ENCODE data around the gene JUNB. TPM values are rescaled to one million over a fixed set of nuclear protein-coding genes. Genes with fewer than 3 reads are reported as not detected.
A peak's percentile ranks its signal among the peaks of the same experiment; 100 is the strongest.

The JUNB gene
- total and polyA plus RNA-seq, 2 experiments from 2014 or later = 95.1 to 195 TPM

DNA sequence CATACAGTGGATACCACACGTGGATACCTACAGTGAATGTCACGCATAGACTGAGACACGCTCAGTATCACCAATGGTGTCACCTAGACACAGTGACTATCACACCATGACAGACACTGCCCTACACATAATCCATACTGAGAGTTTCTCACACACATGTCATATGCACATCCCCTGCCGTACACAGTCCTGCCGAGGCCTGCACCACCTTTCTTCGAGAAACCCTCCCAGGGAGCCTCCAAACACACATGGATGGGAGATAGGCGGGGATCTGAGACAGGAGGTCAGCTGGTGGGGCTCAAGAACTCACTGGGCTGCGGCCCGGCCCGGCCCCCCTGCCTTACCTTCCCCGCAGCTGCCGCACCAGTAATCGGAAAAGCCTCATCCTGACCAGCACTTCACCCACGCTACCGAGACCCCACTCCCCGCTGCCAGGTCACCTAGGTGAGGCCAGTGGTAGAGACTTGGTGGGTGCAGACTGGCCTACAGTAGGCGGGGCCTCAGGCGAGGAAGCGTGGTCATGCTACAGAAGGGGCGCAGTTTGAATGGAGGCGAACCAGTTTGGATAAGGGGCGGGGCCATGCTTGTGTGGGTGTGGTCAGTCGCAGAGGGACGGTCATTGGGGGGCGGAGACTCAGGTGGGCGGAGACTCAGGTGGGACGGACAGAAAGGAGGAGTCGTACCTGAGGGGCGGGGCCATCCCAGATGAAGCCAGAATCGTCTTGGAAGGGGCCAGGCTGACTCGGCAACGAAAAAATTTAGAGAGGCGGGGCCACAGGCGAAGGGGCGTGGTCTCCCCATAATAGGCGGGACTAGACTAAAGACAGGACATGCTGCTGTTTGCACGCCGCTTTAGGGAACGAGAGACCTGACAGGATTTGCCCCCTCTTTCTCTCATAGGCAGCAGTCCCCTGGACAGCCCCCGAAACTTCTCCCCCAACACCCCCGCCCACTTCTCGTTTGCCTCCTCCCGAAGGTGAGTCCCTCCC lies 49.1 kb downstream of the JUNB start:
- H3K4me1 ChIP-seq (ENCODE audit: insufficient read depth) = no peaks in the 10 kb centered on the region; the same call in 1 of the 2 replicates
- peak overlapping the region; percentile 55 for H3K4me3 ChIP-seq
- peak overlapping the region; percentile 75 for H2AFZ ChIP-seq
- H3F3A ChIP-seq (ENCODE audit: insufficient read depth) = 0 out of 2 replicates have a peak, but pooled peaks cover 15% of the 10 kb centered on the region
- no peak for TF ChIP-seq EZH2phosphoT487 (IDR thresholded peaks at IDR 0.05; ENCODE audit: insufficient read depth, low read depth)
- no peak for TF ChIP-seq EZH2 (IDR thresholded peaks at IDR 0.05; ENCODE audit: insufficient read depth, poor library complexity, severe bottlenecking)
- DNase-seq = peak; percentile 86
- no peaks in the 10 kb centered on the region for H3K9me2 ChIP-seq (ENCODE audit: insufficient read depth)
- WGBS, 2 experiments (ENCODE audit: low coverage in 1 of 2, low lambda C conversion rate in 2 of 2, missing lambda C conversion rate in 2 of 2) = 18 to 20% methylated on average over 38 to 43 of the region's 43 CpGs
- H3K36me3 ChIP-seq (ENCODE audit: low read depth) = no peaks in the 10 kb centered on the region
- H3K9me3 ChIP-seq (ENCODE audit: low read depth) = no peaks in the 10 kb centered on the region
- no peaks in the 10 kb centered on the region for H4K20me1 ChIP-seq (ENCODE audit: insufficient read depth)
- H3K27me3 ChIP-seq (replicated peaks; ENCODE audit: insufficient read depth) = peaks cover 51% of the 10 kb centered on the region
- in situ Hi-C loops (cut with MboI) = no loop called here
- H3K4me2 ChIP-seq (ENCODE audit: unreplicated experiment) = peak overlapping the region; percentile 62
- H3K27ac ChIP-seq = no peak overlapping the region
- H3K9ac ChIP-seq = no peak overlapping the region
- no peaks in the 10 kb centered on the region for H3K79me2 ChIP-seq (ENCODE audit: insufficient read depth)

DNA sequence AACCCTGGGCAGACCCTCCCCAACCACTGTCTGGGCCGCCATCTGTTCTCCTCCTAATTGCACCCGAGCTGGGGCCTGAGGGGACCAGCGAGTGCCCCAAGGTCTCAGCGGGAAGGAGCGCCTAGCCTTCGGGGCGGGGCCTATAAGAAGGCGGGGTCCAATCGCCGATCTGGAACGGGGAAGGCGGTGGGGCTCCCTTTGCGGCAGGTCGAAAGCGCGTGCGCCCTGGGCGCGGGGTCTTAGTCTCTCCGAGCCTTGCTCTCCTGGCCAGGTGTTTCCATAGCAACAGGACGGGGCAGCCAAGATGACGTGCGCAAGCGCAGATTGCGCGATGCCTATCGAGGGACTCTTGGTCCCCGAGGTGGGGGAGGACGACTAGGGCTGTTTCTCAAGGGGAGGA lies 49.8 kb downstream of the JUNB start:
- TF ChIP-seq EZH2 (IDR thresholded peaks at IDR 0.05; ENCODE audit: insufficient read depth, poor library complexity, severe bottlenecking) = no peak
- TF ChIP-seq EZH2phosphoT487 (IDR thresholded peaks at IDR 0.05; ENCODE audit: insufficient read depth, low read depth) = no peak
- peak overlapping the region; percentile 55 for H3K4me3 ChIP-seq
- no peak overlapping the region for H3K27ac ChIP-seq
- no peaks in the 10 kb centered on the region for H3K9me2 ChIP-seq (ENCODE audit: insufficient read depth)
- peak overlapping the region; percentile 62 for H3K4me2 ChIP-seq (ENCODE audit: unreplicated experiment)
- H3K27me3 ChIP-seq (replicated peaks; ENCODE audit: insufficient read depth) = peaks cover 44% of the 10 kb centered on the region
- H3F3A ChIP-seq (ENCODE audit: insufficient read depth) = 0 out of 2 replicates have a peak, but pooled peaks cover 12% of the 10 kb centered on the region
- peak; percentile 45 for DNase-seq
- in situ Hi-C loops (cut with MboI) = no loop called here
- WGBS, 2 experiments (ENCODE audit: low coverage in 1 of 2, low lambda C conversion rate in 2 of 2, missing lambda C conversion rate in 2 of 2) = 9 to 11% methylated on average over 29 of the region's 29 CpGs
- no peaks in the 10 kb centered on the region for H3K36me3 ChIP-seq (ENCODE audit: low read depth)
- H2AFZ ChIP-seq = peak overlapping the region; percentile 75
- H3K9me3 ChIP-seq (ENCODE audit: low read depth) = no peaks in the 10 kb centered on the region
- no peak overlapping the region for H3K9ac ChIP-seq
- no peaks in the 10 kb centered on the region for H4K20me1 ChIP-seq (ENCODE audit: insufficient read depth)
- H3K4me1 ChIP-seq (ENCODE audit: insufficient read depth) = no peaks in the 10 kb centered on the region; the same call in 1 of the 2 replicates
- H3K79me2 ChIP-seq (ENCODE audit: insufficient read depth) = no peaks in the 10 kb centered on the region

DNA sequence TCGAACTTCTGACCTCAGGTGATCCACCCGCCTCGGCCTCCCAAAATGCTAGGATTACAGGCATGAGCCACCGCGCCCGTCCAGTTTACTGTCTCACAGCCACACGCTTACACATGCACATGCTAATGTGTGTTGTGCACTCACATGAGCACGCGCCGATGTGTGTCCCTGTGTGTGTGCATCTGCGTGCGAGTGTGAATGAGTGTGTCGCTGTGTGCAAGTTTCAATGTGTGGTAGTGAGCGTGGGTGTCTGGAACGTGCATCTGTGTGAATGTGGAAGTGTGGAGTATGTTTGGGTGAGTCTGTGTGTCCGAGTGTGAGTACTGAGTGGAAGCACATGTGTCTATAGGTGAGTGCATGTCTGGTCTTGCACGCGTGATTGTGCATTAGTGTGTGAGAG lies 51.2 kb downstream of the JUNB start:
- H3K79me2 ChIP-seq (ENCODE audit: insufficient read depth) = no peaks in the 10 kb centered on the region
- no peak overlapping the region for H2AFZ ChIP-seq
- no peaks in the 10 kb centered on the region for H3K9me3 ChIP-seq (ENCODE audit: low read depth)
- H3F3A ChIP-seq (ENCODE audit: insufficient read depth) = 0 out of 2 replicates have a peak, but pooled peaks cover 4% of the 10 kb centered on the region
- H3K9me2 ChIP-seq (ENCODE audit: insufficient read depth) = no peaks in the 10 kb centered on the region
- no peaks in the 10 kb centered on the region for H3K36me3 ChIP-seq (ENCODE audit: low read depth)
- H4K20me1 ChIP-seq (ENCODE audit: insufficient read depth) = no peaks in the 10 kb centered on the region
- no peak overlapping the region for H3K27ac ChIP-seq
- TF ChIP-seq EZH2 (IDR thresholded peaks at IDR 0.05; ENCODE audit: insufficient read depth, poor library complexity, severe bottlenecking) (no peak), EZH2phosphoT487 (IDR thresholded peaks at IDR 0.05; ENCODE audit: insufficient read depth, low read depth) (no peak)
- no peak for DNase-seq
- 85 to 91% methylated on average over 17 to 18 of the region's 18 CpGs for WGBS, 2 experiments (ENCODE audit: low coverage in 1 of 2, low lambda C conversion rate in 2 of 2, missing lambda C conversion rate in 2 of 2)
- H3K4me2 ChIP-seq (ENCODE audit: unreplicated experiment) = no peak overlapping the region
- peaks cover 34% of the 10 kb centered on the region for H3K27me3 ChIP-seq (replicated peaks; ENCODE audit: insufficient read depth)
- no peak overlapping the region for H3K4me3 ChIP-seq
- in situ Hi-C loops (cut with MboI) = no loop called here
- H3K9ac ChIP-seq = no peak overlapping the region
- no peaks in the 10 kb centered on the region; the same call in 1 of the 2 replicates for H3K4me1 ChIP-seq (ENCODE audit: insufficient read depth)

Small RNAs within 50 kb of the gene (microRNA-seq; reads per million reads assigned to microRNA genes)
- not detected for gene MIR5684 (ENCODE audit: borderline number of aligned reads)

Small RNAs within 50 kb of the gene (small RNA-seq; reads per million reads assigned to genes)
- not detected for gene MIR5684 (ENCODE audit: low read depth, low replicate concordance)

Other genes starting within 250 kb of the JUNB start
- gene ZNF564, start 240.0 kb upstream of the JUNB start, total RNA-seq (2014; rRNA removed; shearing (Covaris generic)) = 3.7 and 8.3 TPM in 2 replicates
- gene ZNF564, start 240.0 kb upstream of the JUNB start, polyA plus RNA-seq (2016; fragmentation: Nextera tagmentation; extraction: Ambion mirVana) = 5.1 and 5.6 TPM in 2 replicates
- gene ZNF490, start 180.7 kb upstream of the JUNB start, total RNA-seq (2014; rRNA removed; shearing (Covaris generic)) = 4.0 and 11.8 TPM in 2 replicates
- gene ZNF490, start 180.7 kb upstream of the JUNB start, polyA plus RNA-seq (2016; fragmentation: Nextera tagmentation; extraction: Ambion mirVana) = 2.6 and 2.7 TPM in 2 replicates
- gene ZNF791, start 180.6 kb upstream of the JUNB start, total RNA-seq (2014; rRNA removed; shearing (Covaris generic)) = 11.6 and 11.9 TPM in 2 replicates
- 12.6 and 14.5 TPM in 2 replicates for gene ZNF791, start 180.6 kb upstream of the JUNB start, polyA plus RNA-seq (2016; fragmentation: Nextera tagmentation; extraction: Ambion mirVana)
- 56.5 and 81.7 TPM in 2 replicates for gene MAN2B1, start 124.7 kb upstream of the JUNB start, total RNA-seq (2014; rRNA removed; shearing (Covaris generic))
- 37.1 and 40.6 TPM in 2 replicates for gene MAN2B1, start 124.7 kb upstream of the JUNB start, polyA plus RNA-seq (2016; fragmentation: Nextera tagmentation; extraction: Ambion mirVana)
- gene WDR83, start 124.7 kb upstream of the JUNB start, total RNA-seq (2014; rRNA removed; shearing (Covaris generic)) = 8.2 and 9.4 TPM in 2 replicates
- gene WDR83, start 124.7 kb upstream of the JUNB start, polyA plus RNA-seq (2016; fragmentation: Nextera tagmentation; extraction: Ambion mirVana) = 12.7 and 13.1 TPM in 2 replicates
- gene DHPS, start 109.6 kb upstream of the JUNB start, total RNA-seq (2014; rRNA removed; shearing (Covaris generic)) = 68.4 and 104 TPM in 2 replicates
- gene DHPS, start 109.6 kb upstream of the JUNB start, polyA plus RNA-seq (2016; fragmentation: Nextera tagmentation; extraction: Ambion mirVana) = 50.9 and 56.0 TPM in 2 replicates
- gene GNG14, start 103.5 kb upstream of the JUNB start, total RNA-seq (2014; rRNA removed; shearing (Covaris generic)) = not detected in 2 replicates
- gene GNG14, start 103.5 kb upstream of the JUNB start, polyA plus RNA-seq (2016; fragmentation: Nextera tagmentation; extraction: Ambion mirVana) = not detected in 2 replicates
- 13.8 and 22.3 TPM in 2 replicates for gene FBXW9, start 94.9 kb upstream of the JUNB start, total RNA-seq (2014; rRNA removed; shearing (Covaris generic))
- 14.2 TPM in 2 replicates for gene FBXW9, start 94.9 kb upstream of the JUNB start, polyA plus RNA-seq (2016; fragmentation: Nextera tagmentation; extraction: Ambion mirVana)
- 30.9 and 34.3 TPM in 2 replicates for gene TNPO2, start 67.6 kb upstream of the JUNB start, total RNA-seq (2014; rRNA removed; shearing (Covaris generic))
- 13.2 and 13.3 TPM in 2 replicates for gene TNPO2, start 67.6 kb upstream of the JUNB start, polyA plus RNA-seq (2016; fragmentation: Nextera tagmentation; extraction: Ambion mirVana)
- 202 and 210 TPM in 2 replicates for gene TRIR, start 56.8 kb upstream of the JUNB start, total RNA-seq (2014; rRNA removed; shearing (Covaris generic))
- 162 and 170 TPM in 2 replicates for gene TRIR, start 56.8 kb upstream of the JUNB start, polyA plus RNA-seq (2016; fragmentation: Nextera tagmentation; extraction: Ambion mirVana)
- gene GET3, start 54.0 kb upstream of the JUNB start, total RNA-seq (2014; rRNA removed; shearing (Covaris generic)) = 81.3 and 110 TPM in 2 replicates
- 106 and 111 TPM in 2 replicates for gene GET3, start 54.0 kb upstream of the JUNB start, polyA plus RNA-seq (2016; fragmentation: Nextera tagmentation; extraction: Ambion mirVana)
- not detected in 2 replicates for gene BEST2, start 39.7 kb upstream of the JUNB start, total RNA-seq (2014; rRNA removed; shearing (Covaris generic))
- not detected in 2 replicates for gene BEST2, start 39.7 kb upstream of the JUNB start, polyA plus RNA-seq (2016; fragmentation: Nextera tagmentation; extraction: Ambion mirVana)
- gene HOOK2, start 15.9 kb upstream of the JUNB start, total RNA-seq (2014; rRNA removed; shearing (Covaris generic)) = 17.1 TPM in 2 replicates
- gene HOOK2, start 15.9 kb upstream of the JUNB start, polyA plus RNA-seq (2016; fragmentation: Nextera tagmentation; extraction: Ambion mirVana) = 11.8 and 12.4 TPM in 2 replicates
- gene PRDX2, start 10.3 kb downstream of the JUNB start, total RNA-seq (2014; rRNA removed; shearing (Covaris generic)) = 230 TPM in 2 replicates
- gene PRDX2, start 10.3 kb downstream of the JUNB start, polyA plus RNA-seq (2016; fragmentation: Nextera tagmentation; extraction: Ambion mirVana) = 252 TPM in 2 replicates
- gene THSD8, start 10.6 kb downstream of the JUNB start, total RNA-seq (2014; rRNA removed; shearing (Covaris generic)) = not detected in 2 replicates
- 10.8 and 12.5 TPM in 2 replicates for gene THSD8, start 10.6 kb downstream of the JUNB start, polyA plus RNA-seq (2016; fragmentation: Nextera tagmentation; extraction: Ambion mirVana)
- gene RNASEH2A, start 15.1 kb downstream of the JUNB start, total RNA-seq (2014; rRNA removed; shearing (Covaris generic)) = 8.2 and 16.9 TPM in 2 replicates
- 23.8 and 32.3 TPM in 2 replicates for gene RNASEH2A, start 15.1 kb downstream of the JUNB start, polyA plus RNA-seq (2016; fragmentation: Nextera tagmentation; extraction: Ambion mirVana)
- not detected in 2 replicates for gene RTBDN, start 43.1 kb downstream of the JUNB start, total RNA-seq (2014; rRNA removed; shearing (Covaris generic))
- not detected in 2 replicates for gene RTBDN, start 43.1 kb downstream of the JUNB start, polyA plus RNA-seq (2016; fragmentation: Nextera tagmentation; extraction: Ambion mirVana)
- 1.8 TPM in 1 of 2 replicates, not detected in the other for gene MAST1, start 47.0 kb downstream of the JUNB start, total RNA-seq (2014; rRNA removed; shearing (Covaris generic))
- gene MAST1, start 47.0 kb downstream of the JUNB start, polyA plus RNA-seq (2016; fragmentation: Nextera tagmentation; extraction: Ambion mirVana) = 0.24 TPM in 1 of 2 replicates, not detected in the other
- 35.4 and 40.9 TPM in 2 replicates for gene DNASE2, start 90.0 kb downstream of the JUNB start, total RNA-seq (2014; rRNA removed; shearing (Covaris generic))
- gene DNASE2, start 90.0 kb downstream of the JUNB start, polyA plus RNA-seq (2016; fragmentation: Nextera tagmentation; extraction: Ambion mirVana) = 51.7 and 52.4 TPM in 2 replicates
- 0.11 TPM in 1 of 2 replicates, not detected in the other for gene KLF1, start 95.7 kb downstream of the JUNB start, total RNA-seq (2014; rRNA removed; shearing (Covaris generic))
- not detected in 2 replicates for gene KLF1, start 95.7 kb downstream of the JUNB start, polyA plus RNA-seq (2016; fragmentation: Nextera tagmentation; extraction: Ambion mirVana)
- gene GCDH, start 99.7 kb downstream of the JUNB start, total RNA-seq (2014; rRNA removed; shearing (Covaris generic)) = 22.5 and 30.0 TPM in 2 replicates
- gene GCDH, start 99.7 kb downstream of the JUNB start, polyA plus RNA-seq (2016; fragmentation: Nextera tagmentation; extraction: Ambion mirVana) = 20.0 and 20.7 TPM in 2 replicates
- 0.25 TPM in 1 of 2 replicates, not detected in the other for gene SYCE2, start 127.8 kb downstream of the JUNB start, total RNA-seq (2014; rRNA removed; shearing (Covaris generic))
- gene SYCE2, start 127.8 kb downstream of the JUNB start, polyA plus RNA-seq (2016; fragmentation: Nextera tagmentation; extraction: Ambion mirVana) = 0.49 and 0.56 TPM in 2 replicates
- gene FARSA, start 142.2 kb downstream of the JUNB start, total RNA-seq (2014; rRNA removed; shearing (Covaris generic)) = 33.5 and 39.2 TPM in 2 replicates
- gene FARSA, start 142.2 kb downstream of the JUNB start, polyA plus RNA-seq (2016; fragmentation: Nextera tagmentation; extraction: Ambion mirVana) = 79.9 and 83.4 TPM in 2 replicates
- gene CALR, start 147.1 kb downstream of the JUNB start, total RNA-seq (2014; rRNA removed; shearing (Covaris generic)) = 1,238 and 1,432 TPM in 2 replicates
- 1,015 and 1,067 TPM in 2 replicates for gene CALR, start 147.1 kb downstream of the JUNB start, polyA plus RNA-seq (2016; fragmentation: Nextera tagmentation; extraction: Ambion mirVana)
- gene RAD23A, start 154.4 kb downstream of the JUNB start, total RNA-seq (2014; rRNA removed; shearing (Covaris generic)) = 88.5 and 107 TPM in 2 replicates
- 177 and 182 TPM in 2 replicates for gene RAD23A, start 154.4 kb downstream of the JUNB start, polyA plus RNA-seq (2016; fragmentation: Nextera tagmentation; extraction: Ambion mirVana)
- gene GADD45GIP1, start 165.7 kb downstream of the JUNB start, total RNA-seq (2014; rRNA removed; shearing (Covaris generic)) = 41.6 and 48.4 TPM in 2 replicates
- 132 and 136 TPM in 2 replicates for gene GADD45GIP1, start 165.7 kb downstream of the JUNB start, polyA plus RNA-seq (2016; fragmentation: Nextera tagmentation; extraction: Ambion mirVana)
- gene DAND5, start 178.1 kb downstream of the JUNB start, total RNA-seq (2014; rRNA removed; shearing (Covaris generic)) = not detected in 2 replicates
- not detected in 2 replicates for gene DAND5, start 178.1 kb downstream of the JUNB start, polyA plus RNA-seq (2016; fragmentation: Nextera tagmentation; extraction: Ambion mirVana)
- gene NFIX, start 204.0 kb downstream of the JUNB start, total RNA-seq (2014; rRNA removed; shearing (Covaris generic)) = 71.0 and 81.4 TPM in 2 replicates
- 59.2 and 60.8 TPM in 2 replicates for gene NFIX, start 204.0 kb downstream of the JUNB start, polyA plus RNA-seq (2016; fragmentation: Nextera tagmentation; extraction: Ambion mirVana)

All from GM23248 (cell line).